SK-N-SH (cell line): ENCODE results near the gene MEIS2. TPM values are rescaled to one million over a fixed set of nuclear protein-coding genes. Genes with fewer than 3 reads are reported as not detected.

ENCODE experiments used
- CTCF ChIA-PET: fragments of 300-600, 350-600 bp; formaldehyde crosslinking; extraction: SDS; loops from one replicate; lab custom pipeline; 2021; lab: Yijun Ruan, JAX
- POLR2A ChIA-PET: fragments of 350-600 bp; sonication (Branson Sonifier 250); formaldehyde crosslinking; extraction: SDS; loops from one replicate; lab custom pipeline; 2020; ENCODE audit warnings: antibody characterized with exemption, inconsistent platforms; lab: Yijun Ruan, JAX
- DNase-seq: peaks from one replicate; pipeline ENCODE4 v3.0.0; 2012
- H2AFZ ChIP-seq: fragments of 200-600 bp; sonication (generic); 2 replicates; pipeline ENCODE4 v1.8.1; 2016; ENCODE audit warnings: antibody characterized with exemption, mild to moderate bottlenecking, low read depth
- H3F3A ChIP-seq: fragments of 200-600 bp; sonication (generic); replicated peaks from 2 replicates; pipeline ENCODE3; 2016; ENCODE audit warnings: antibody characterized with exemption, mild to moderate bottlenecking; ENCODE audit not compliant: insufficient read depth
- H3K27ac ChIP-seq, 2 experiments: fragments of 200-500 bp in 1 of 2; fragments of 200-600 bp in 1 of 2; sonication (Bioruptor generic) in 1 of 2; sonication (generic), shearing (Covaris generic) in 1 of 2; 2 replicates each; pipeline versions ENCODE4 v1.5.1 to v1.6.1; 2014 to 2016; ENCODE audit warnings: low read depth in 2 of 2, inconsistent platforms in 1 of 2, low read length in 1 of 2, mild to moderate bottlenecking in 1 of 2, mixed read lengths in 1 of 2
- H3K27me3 ChIP-seq: fragments of 200-600 bp; sonication (generic), shearing (Covaris generic); 2 replicates; pipeline ENCODE4 v1.6.1; 2016; ENCODE audit warnings: mixed run types; ENCODE audit not compliant: insufficient read depth
- H3K36me3 ChIP-seq, 2 experiments: fragments of 200-500 bp in 1 of 2; fragments of 200-600 bp in 1 of 2; sonication (Bioruptor generic) in 1 of 2; sonication (generic) in 1 of 2; replicated peaks in 1 of 2; 2 replicates each; pipeline versions ENCODE3 to v1.5.1; 2014 to 2016; ENCODE audit warnings: low read length in 1 of 2, mild to moderate bottlenecking in 1 of 2; ENCODE audit not compliant: insufficient read depth in 2 of 2, control insufficient read depth in 1 of 2
- H3K4me1 ChIP-seq, 2 experiments: fragments of 200-500 bp in 1 of 2; fragments of 200-600 bp in 1 of 2; sonication (Bioruptor generic) in 1 of 2; sonication (generic), shearing (Covaris generic) in 1 of 2; 2 replicates each; pipeline versions ENCODE4 v1.5.1 to v1.6.1; 2014 to 2016; ENCODE audit warnings: low read depth in 1 of 2, low read length in 1 of 2, mixed run types in 1 of 2; ENCODE audit not compliant: insufficient read depth in 2 of 2, control insufficient read depth in 1 of 2
- H3K4me2 ChIP-seq: fragments of 200-600 bp; sonication (generic), shearing (Covaris generic); 2 replicates; pipeline ENCODE4 v1.6.1; 2017; ENCODE audit warnings: mixed run types
- H3K4me3 ChIP-seq, 2 experiments: fragments of 200-500 bp in 1 of 2; fragments of 200-600 bp in 1 of 2; sonication (Bioruptor generic) in 1 of 2; sonication (generic), shearing (Covaris generic) in 1 of 2; 2 replicates each; pipeline versions ENCODE4 v1.5.1 to v1.8.1; 2014 to 2016; ENCODE audit warnings: low read depth in 2 of 2, inconsistent platforms in 1 of 2, low read length in 1 of 2, mild to moderate bottlenecking in 1 of 2, mixed read lengths in 1 of 2, moderate library complexity in 1 of 2
- H3K79me2 ChIP-seq: fragments of 200-600 bp; sonication (generic); 2 replicates; pipeline ENCODE4 v1.8.1; 2017; ENCODE audit warnings: mild to moderate bottlenecking; ENCODE audit not compliant: insufficient read depth
- H3K9ac ChIP-seq: fragments of 200-600 bp; sonication (generic); 2 replicates; pipeline ENCODE4 v1.6.1; 2017; ENCODE audit warnings: mixed run types
- H3K9me2 ChIP-seq: fragments of 200-600 bp; sonication (generic); 2 replicates; pipeline ENCODE4 v1.6.1; 2017; ENCODE audit warnings: mixed run types
- H3K9me3 ChIP-seq: fragments of 200-600 bp; sonication (generic); 2 replicates; pipeline ENCODE4 v1.6.1; 2017; ENCODE audit warnings: mixed run types, mild to moderate bottlenecking, moderate library complexity
- H4K20me1 ChIP-seq: fragments of 200-600 bp; sonication (generic); 2 replicates; pipeline ENCODE4 v1.6.1; 2017; ENCODE audit warnings: mild to moderate bottlenecking, mixed run types; ENCODE audit not compliant: insufficient read depth
- CTCF ChIP-seq: fragments of 200-600 bp; sonication (generic); IDR thresholded peaks from 2 replicates; pipeline ENCODE4 v1.6.1; 2017; ENCODE audit warnings: antibody characterized with exemption, mild to moderate bottlenecking, moderate library complexity
- EP300 ChIP-seq, 2 experiments: IDR thresholded peaks; 2 replicates each; pipeline versions ENCODE4 v1.4.0 to v1.6.1; 2012; ENCODE audit warnings: borderline replicate concordance in 1 of 2, low read depth in 1 of 2, low read length in 1 of 2
- FOXJ3 ChIP-seq: sonication (generic); formaldehyde crosslinking; IDR thresholded peaks from 2 replicates; pipeline ENCODE4 v1.5.1; 2020; ENCODE audit warnings: mild to moderate bottlenecking, missing genetic modification reagents
- GATA2 ChIP-seq: sonication (generic); formaldehyde crosslinking; IDR thresholded peaks from 2 replicates; pipeline ENCODE4 v1.5.0; 2020; ENCODE audit warnings: mild to moderate bottlenecking, missing genetic modification reagents
- IRF3 ChIP-seq: fragments of 150-350 bp; IDR thresholded peaks from 2 replicates; pipeline ENCODE4 v1.6.1; 2016; ENCODE audit warnings: mild to moderate bottlenecking, low read depth, low read length
- MAX ChIP-seq: IDR thresholded peaks from 2 replicates; pipeline ENCODE4 v1.4.0; 2012; ENCODE audit warnings: low read depth
- MXI1 ChIP-seq: IDR thresholded peaks from 2 replicates; pipeline ENCODE4 v1.6.1; 2012; ENCODE audit warnings: mild to moderate bottlenecking, low read depth, low read length, improper control_type of control experiment
- NFIC ChIP-seq: IDR thresholded peaks from 2 replicates; pipeline ENCODE4 v1.4.0; 2012; ENCODE audit warnings: borderline replicate concordance
- NRF1 ChIP-seq: IDR thresholded peaks from 2 replicates; pipeline ENCODE4 v1.6.1; 2012; ENCODE audit warnings: low read depth, mild to moderate bottlenecking, low read length
- REST ChIP-seq: IDR thresholded peaks from 2 replicates; pipeline ENCODE4 v1.6.1; 2012; ENCODE audit warnings: mild to moderate bottlenecking, low read depth, low read length, moderate library complexity
- RXRA ChIP-seq: IDR thresholded peaks from 2 replicates; pipeline ENCODE4 v1.4.0; 2012; ENCODE audit warnings: low read depth, mild to moderate bottlenecking, borderline replicate concordance
- SMC3 ChIP-seq: IDR thresholded peaks from 2 replicates; pipeline ENCODE4 v1.6.1; 2012; ENCODE audit warnings: low read depth, low read length, improper control_type of control experiment
- TAF1 ChIP-seq: IDR thresholded peaks from 2 replicates; pipeline ENCODE4 v1.6.1; 2012; ENCODE audit warnings: low read depth, mild to moderate bottlenecking, low read length, moderate library complexity, borderline replicate concordance
- TCF12 ChIP-seq: IDR thresholded peaks from 2 replicates; pipeline ENCODE4 v1.4.0; 2012
- TEAD4 ChIP-seq: IDR thresholded peaks from 2 replicates; pipeline ENCODE4 v1.4.0; 2012; ENCODE audit warnings: mild to moderate bottlenecking, borderline replicate concordance; ENCODE audit not compliant: insufficient read depth
- USF2 ChIP-seq: fragments of 150-350 bp; IDR thresholded peaks from 2 replicates; pipeline ENCODE4 v1.6.1; 2017; ENCODE audit warnings: antibody characterized with exemption, low read length, low read depth, borderline replicate concordance
- YY1 ChIP-seq: IDR thresholded peaks from 2 replicates; pipeline ENCODE4 v1.4.0; 2012; ENCODE audit warnings: low read depth, mild to moderate bottlenecking
- WGBS: methylation state at CpG from one replicate; pipeline ENCODE4 v1.1.6; 2017; ENCODE audit warnings: low lambda C conversion rate; 5-methylcytosine and 5-hydroxymethylcytosine counted together
- polyA plus RNA-seq, 3 experiments: library from polyadenylated mRNA; depleted of rRNA; stranded (reverse); fragments of >200 nt; gene quantifications; 2 replicates each; pipeline ENCODE4 v1.2.3, GENCODE V29; 2012

MEIS2 gene
- polyA plus RNA-seq, 1 of the 3 experiments (the other 2 are of a cell fraction): 146 TPM

- Histone ChIP-seq H3K27ac (peak overlapping the region in 1 of 2 experiments; percentile 95; a peak in 2 of 4 replicates), H3K4me1 (peaks cover 17 to 48% of the 10 kb centered on the region in 2 experiments; a peak in 2 of 4 replicates), H3K9ac (no peak overlapping the region), H3K4me3 (no peak overlapping the region), H3K79me2 (no peaks in the 10 kb centered on the region), H4K20me1 (no peaks in the 10 kb centered on the region), H3K9me3 (no peaks in the 10 kb centered on the region; the same call in 1 of the 2 replicates), H3K4me2 (no peak overlapping the region), H3F3A (peaks cover 20% of the 10 kb centered on the region), H3K9me2 (no peaks in the 10 kb centered on the region), H3K27me3 (no peaks in the 10 kb centered on the region), H2AFZ (no peak overlapping the region), H3K36me3 (no peaks in the 10 kb centered on the region)
- CTCF ChIA-PET: interaction anchor here (1.4 to 1.9 kb wide), 4 partner anchors 10 to 760 kb away, joined by 3 to 6 read pairs (median 4); no protein-coding TSS in a partner anchor
- no peak for DNase-seq
- POLR2A ChIA-PET: interaction anchor here (0.9 kb wide), 1 partner anchor 11 kb away, joined by 3 read pairs; no protein-coding TSS in a partner anchor
- TF ChIP-seq TEAD4: no peak
- TF ChIP-seq GATA2: peak; percentile 69
- peak; percentile 13; the same call in 1 of the 2 replicates for TF ChIP-seq MXI1
- TF ChIP-seq FOXJ3 (CRISPR knock-in tag): no peak
- no peak for TF ChIP-seq USF2
- WGBS: 83% methylated on average over 1 of the region's 1 CpG
Measured at GRCh38 chr15:37121492-37121891, 21.1 kb upstream of the MEIS2 start.

- Histone ChIP-seq H3K9ac (no peak overlapping the region), H3K79me2 (0 out of 2 replicates have a peak, but pooled peaks cover under 1% of the 10 kb centered on the region), H3F3A (peaks cover 4% of the 10 kb centered on the region), H3K27me3 (no peaks in the 10 kb centered on the region)
- no peak for TF ChIP-seq TCF12
- no peak for TF ChIP-seq TEAD4
- TF ChIP-seq REST: no peak
- no peak for TF ChIP-seq NFIC
- TF ChIP-seq GATA2: no peak
- TF ChIP-seq MAX: no peak
- TF ChIP-seq EP300 (IDR thresholded peaks at IDR 0.05; ENCODE audit: borderline replicate concordance in 1 of 2, low read depth in 1 of 2, low read length in 1 of 2): no peak
- TF ChIP-seq SMC3: no peak
- no peak for TF ChIP-seq NRF1
- no peak for TF ChIP-seq TAF1
- no peak for TF ChIP-seq IRF3
- TF ChIP-seq MXI1: no peak
- TF ChIP-seq CTCF: no peak
- no peak for TF ChIP-seq YY1
- TF ChIP-seq RXRA: no peak
- TF ChIP-seq, all 33 proteins: peak for 0
- H3K4me2 ChIP-seq: no peak overlapping the region
- no peaks in the 10 kb centered on the region for H4K20me1 ChIP-seq
- H3K36me3 ChIP-seq: no peaks in the 10 kb centered on the region
- peak overlapping the region in 1 of 2 experiments; percentile 69; a peak in 2 of 4 replicates for H3K27ac ChIP-seq
- WGBS: 85% methylated on average over 1 of the region's 1 CpG
- no peak overlapping the region for H3K4me3 ChIP-seq
- peaks cover 8 to 38% of the 10 kb centered on the region in 2 experiments; a peak in 2 of 4 replicates for H3K4me1 ChIP-seq
- no peak overlapping the region for H2AFZ ChIP-seq
- H3K9me3 ChIP-seq: no peaks in the 10 kb centered on the region; the same call in 1 of the 2 replicates
- CTCF ChIA-PET: no interaction called here
- no peaks in the 10 kb centered on the region for H3K9me2 ChIP-seq
- no peak for DNase-seq
- POLR2A ChIA-PET: no interaction called here
Measured at GRCh38 chr15:37117030-37117429, 16.7 kb upstream of the MEIS2 start.
